GM03348 (cell line): Measurements from ENCODE around the gene CNGB1.
"Not testable (repeated sequence)": the region's sequence is repeated elsewhere in the genome, so short reads cannot be mapped to it uniquely, and the experiment has no call there.

ENCODE experiments used
- DNase-seq: peaks from one replicate; pipeline ENCODE4 v3.0.0; 2012; ENCODE audit warnings: low spot score

CNGB1 gene

DNA sequence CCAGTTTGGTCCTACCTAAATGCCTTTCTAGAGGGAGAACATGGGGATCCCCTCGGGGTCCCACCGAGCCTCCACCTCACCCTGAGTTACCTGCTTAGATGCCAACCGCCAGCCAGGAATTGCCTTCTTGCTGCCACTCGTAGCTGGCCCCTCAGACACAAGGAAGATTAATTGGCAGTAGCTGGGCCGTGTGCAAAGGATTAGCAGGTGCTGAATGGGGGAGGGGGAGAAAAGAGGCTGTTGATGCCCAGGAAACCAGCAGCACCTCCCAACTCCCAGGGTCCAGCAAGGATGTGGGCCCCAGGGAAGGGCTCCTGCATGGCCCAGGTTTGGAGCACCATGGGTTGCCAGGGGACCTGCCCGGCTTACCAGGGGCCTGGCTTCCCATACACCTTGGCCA is at the start of gene CNGB1:
TSS of gene CNGB1 (minus strand) at position 159 of the 400 bp plus-strand sequence. CDS start 3,842 bp downstream, outside the sequence.
- no peak for DNase-seq

DNA sequence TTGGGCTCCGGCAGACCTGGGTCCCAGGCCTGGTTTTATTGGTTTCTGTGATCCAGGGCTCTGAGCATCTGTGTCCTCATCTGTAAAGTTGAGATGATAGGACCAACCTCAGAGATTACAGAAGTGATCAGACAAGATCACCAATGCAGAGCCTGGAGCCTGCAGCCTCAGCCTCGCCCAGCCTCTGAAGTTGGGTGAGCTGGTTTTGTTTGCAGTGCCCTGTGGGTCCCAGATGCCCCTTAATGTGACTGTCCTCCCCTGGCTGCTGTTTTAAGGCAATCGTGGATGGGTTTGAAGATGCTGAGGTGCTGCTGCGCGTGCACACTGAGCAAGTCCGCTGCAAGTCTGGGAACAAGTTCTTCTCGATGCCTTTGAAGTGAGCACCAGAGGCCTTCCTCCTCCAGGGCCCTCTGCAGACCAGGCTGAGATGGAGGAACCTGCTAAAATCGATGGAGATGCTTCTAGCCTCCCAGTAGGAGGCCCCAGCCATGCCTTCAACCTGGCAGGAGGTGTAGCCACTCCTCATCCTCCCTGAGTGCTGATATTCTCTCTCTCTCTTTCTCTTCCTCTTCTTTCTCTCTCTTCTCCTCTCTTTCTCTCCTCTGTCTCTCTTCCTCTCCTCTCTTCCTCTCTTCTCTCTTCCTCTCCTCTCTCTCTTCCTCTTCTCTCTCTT is 49.1 kb upstream of the CNGB1 start:
- no peak for DNase-seq

- no peak for DNase-seq
Observed at GRCh38 chr16:58018803-58019202, 47.9 kb upstream of the CNGB1 start.

DNA sequence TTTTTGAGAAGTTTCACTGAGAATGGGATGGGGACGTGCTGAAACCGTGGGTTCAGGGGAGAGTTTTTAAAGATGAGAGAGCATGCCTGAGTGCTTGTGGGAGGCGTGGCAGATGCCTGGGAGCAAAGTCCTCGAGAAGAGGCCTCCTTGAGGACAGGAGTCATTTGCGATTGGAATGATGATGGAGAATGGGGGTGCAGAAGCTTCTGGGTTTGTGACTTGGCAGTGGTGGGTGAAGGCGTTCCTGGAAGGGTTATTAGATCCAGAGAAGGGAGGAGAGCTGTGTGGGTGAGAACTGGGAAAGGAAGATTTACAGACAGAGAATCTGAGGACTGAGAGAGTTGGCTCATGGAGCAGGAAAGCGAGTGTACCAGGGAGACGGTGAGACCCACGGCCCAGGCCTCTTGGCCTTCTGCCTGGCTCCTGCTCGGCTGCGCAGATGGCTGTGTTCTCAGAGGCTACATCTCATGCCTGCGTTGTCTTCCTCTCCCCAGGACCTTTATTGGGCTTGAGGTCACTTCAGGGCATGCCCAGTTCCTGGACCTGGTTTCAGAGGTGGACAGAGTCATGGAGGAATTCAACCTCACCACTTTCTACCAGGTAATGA is 46.0 kb upstream of the CNGB1 start:
- DNase-seq, result no peak

- DNase-seq, result no peak
Observed at GRCh38 chr16:58013201-58013956, 42.5 kb upstream of the CNGB1 start.

GRCh38 chr16:58012481-58012880 is 41.6 kb upstream of the CNGB1 start:
- DNase-seq, result no peak

GRCh38 chr16:58011652-58012051 is 40.7 kb upstream of the CNGB1 start:
- DNase-seq, result peak; percentile 56

GRCh38 chr16:58010886-58011285 is 40.0 kb upstream of the CNGB1 start:
- DNase-seq, result no peak

DNA sequence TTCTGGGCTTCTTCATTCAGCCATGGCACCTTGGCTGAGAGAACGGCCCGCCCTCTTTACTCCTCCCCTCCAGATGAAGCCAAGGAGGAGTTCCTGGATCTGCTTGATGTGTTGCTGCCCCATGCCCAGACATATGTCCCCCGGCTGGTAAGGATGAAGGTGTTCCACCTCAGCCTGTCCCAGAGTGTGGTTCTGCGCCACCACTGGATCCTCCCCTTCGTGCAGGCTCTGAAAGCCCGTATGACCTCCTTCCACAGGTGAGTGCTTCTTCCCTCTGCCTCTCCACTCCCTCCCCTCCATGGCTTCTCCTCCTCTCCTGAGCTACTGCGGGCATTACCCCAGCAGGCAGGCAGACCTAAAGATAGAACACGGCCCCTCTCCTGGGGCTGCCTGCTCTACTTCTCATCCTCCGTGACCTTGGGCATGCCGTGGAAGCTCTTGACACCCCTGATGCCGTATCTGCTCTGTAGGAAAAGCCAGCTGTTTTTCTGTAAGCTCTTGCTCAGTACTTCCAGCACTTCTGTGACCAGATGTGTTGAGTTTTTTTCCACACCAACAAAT is 39.0 kb upstream of the CNGB1 start:
- DNase-seq, result no peak

DNA sequence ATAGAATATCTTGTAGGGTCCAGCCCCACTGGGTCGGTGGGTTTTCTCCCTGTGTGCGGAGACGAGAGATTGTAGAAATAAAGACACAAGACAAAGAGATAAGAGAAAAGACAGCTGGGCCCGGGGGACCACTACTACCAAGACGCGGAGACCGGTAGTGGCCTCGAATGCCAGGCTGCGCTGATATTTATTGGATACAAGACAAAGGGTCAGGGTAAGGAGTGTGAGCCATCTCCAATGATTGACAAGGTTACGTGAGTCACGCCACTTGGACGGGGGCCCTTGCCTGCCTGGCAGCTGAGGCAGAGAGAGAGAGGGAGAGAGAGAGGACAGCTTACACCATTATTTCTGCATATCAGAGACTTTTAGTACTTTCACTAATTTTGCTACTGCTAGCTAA is 33.8 kb upstream of the CNGB1 start:
- not testable (repeated sequence) for DNase-seq

DNA sequence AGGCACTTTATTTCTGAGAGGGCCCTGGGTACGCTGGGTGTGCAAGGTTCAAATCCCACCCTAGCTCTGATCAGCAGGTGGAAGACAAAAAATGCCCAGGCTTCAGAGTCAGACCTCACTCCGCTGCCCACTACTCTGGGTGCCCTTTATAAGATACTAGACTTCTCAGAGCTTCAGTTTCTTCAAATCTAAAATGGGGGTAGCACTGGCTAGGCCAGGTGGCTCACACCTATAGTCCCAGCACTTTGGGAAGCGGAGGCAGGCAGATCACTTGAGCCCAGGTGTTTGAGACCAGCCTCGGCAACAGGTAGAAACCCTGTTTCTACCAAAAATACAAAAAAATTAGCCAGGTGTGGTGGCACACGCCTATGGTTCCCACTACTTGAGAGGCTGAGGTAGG is 32.0 kb upstream of the CNGB1 start:
- no peak for DNase-seq

DNA sequence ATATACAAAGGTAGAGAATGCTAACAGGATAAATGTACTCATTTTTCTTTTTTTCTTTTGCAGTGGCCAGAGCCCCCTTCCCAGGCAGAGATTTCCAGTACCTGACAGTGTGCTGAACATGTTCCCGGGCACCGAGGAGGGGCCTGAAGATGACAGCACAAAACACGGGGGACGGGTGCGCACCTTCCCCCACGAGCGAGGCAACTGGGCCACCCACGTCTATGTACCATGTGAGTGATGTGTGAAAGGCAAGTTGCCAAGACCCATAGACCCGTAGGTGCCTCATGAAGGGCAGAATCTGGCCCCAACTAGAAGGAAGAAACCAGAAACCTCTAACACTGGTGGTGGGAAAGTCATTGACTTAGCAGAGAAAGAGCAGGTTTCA is 31.5 kb upstream of the CNGB1 start:
- no peak for DNase-seq

DNA sequence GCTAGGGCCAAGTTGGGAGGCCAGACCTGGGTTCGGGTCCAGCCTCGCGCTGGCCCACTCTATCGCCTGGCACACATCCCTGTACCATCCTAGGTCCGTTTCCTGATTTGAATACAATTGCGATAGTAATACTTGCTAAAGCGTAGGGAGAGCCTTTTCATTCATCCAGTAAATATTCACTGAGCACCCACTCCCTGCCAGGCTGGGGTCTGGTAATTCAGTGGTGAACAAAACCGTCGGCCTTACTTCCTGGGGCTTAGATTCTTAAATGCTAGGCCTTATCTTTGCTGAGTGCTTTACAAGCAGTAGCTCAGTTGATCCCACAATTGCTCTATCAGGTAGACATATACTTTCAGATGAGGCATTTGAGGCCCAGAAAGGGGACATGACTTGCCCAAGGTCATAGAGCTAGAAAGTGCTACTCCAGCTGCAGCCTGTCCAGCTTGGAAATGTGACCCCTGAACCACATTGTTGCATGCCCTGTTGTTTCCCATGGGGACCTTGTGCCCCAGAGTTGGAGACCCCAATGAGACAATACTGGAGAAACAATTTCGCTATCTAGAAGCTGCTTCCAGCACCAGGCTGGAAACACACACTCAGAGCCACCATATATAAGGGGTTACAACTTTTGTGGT is 31.0 kb upstream of the CNGB1 start:
- no peak for DNase-seq

DNA sequence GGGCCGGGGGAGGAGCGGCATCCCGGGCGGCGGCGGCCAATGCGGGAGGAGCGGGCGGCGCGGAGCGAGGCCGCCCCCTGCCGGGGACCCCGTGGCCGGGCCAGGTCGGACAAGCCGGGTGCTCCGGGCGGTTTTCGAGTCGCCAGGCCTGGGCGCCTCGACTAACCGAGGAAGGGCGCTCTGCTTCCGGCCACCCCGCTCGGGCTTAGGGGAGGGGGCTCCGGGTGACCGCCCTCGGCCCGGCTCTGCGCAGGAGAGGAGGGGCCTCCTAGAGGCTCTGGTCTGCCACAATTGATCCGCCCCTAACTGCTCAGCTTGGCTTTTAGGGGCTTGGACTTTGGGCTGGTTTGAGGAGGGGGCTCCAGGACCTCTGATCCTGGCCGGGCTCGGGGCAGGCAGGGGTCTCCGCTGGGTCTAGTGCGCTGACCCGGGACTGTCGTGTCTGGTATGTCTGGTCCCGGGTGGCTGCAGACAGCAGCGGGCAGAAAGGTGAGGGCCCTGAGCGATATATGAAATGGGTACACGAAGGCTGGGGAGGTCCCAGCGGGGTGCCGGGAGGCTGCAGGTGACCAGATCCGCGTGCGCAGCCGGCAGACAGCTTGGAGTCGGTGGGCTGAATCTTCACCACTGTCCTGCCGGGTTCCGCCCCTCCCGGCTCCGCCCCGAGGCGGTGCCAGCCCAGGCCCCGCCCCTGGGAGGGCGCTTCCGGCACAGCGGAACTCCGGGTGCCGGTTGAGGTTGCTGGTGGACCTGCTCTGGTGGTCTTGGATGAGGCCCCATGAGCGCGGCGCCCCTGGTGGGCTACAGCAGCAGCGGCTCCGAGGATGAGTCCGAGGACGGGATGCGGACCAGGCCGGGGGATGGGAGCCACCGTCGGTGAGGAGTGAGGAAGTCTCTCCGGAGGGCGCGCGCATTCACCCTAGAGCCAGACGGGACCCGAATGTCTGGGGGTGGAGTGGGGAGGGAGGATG is 30.1 kb upstream of the CNGB1 start, which contains the start of gene USB1:
TSS of gene USB1 (plus strand) at position 702 of the 971 bp plus-strand sequence. CDS start at position 779, 77 bp downstream.
- peak; percentile 99 for DNase-seq

DNA sequence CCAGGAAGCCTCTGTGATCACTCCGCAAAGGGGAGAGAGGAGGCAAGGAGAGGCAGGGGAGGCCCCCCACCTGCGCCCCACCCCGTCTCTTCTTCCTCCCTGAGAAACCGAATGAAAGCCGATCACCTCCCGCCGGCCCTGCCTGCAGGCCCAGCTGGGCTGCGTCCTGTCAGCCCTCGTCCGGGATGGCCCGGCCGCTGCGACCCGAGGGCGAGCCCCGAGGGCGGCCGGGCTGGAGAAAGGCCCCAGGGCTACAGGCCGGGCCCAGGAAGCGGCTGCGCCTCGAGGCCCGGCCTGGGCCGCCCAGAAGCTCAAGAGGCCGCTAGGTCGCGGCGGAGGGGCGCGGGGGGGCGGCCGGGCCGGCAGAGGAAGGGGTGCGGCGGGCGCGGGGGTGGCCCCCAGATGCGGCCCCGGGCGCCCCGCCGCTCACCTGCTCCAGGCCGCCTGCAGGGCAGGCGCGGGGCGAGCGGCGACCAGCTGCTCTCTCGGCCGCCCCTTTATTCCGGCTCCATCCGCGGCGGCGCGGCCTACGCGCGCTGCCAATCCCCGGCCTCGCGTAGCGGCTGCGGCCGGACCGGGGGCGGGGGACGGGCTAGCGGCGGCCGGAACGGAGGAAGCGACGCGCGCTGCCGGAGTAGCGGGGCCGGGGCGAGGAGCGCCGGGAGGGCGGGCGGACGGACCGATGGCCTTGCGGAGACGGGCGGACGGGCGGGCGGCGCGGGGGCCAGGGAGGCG is 29.2 kb upstream of the CNGB1 start, which contains the start of gene ZNF319:
TSS of gene ZNF319 (minus strand) at position 702 of the 735 bp plus-strand sequence. CDS start 2,407 bp downstream, outside the sequence.
- peak; percentile 71 for DNase-seq

DNA sequence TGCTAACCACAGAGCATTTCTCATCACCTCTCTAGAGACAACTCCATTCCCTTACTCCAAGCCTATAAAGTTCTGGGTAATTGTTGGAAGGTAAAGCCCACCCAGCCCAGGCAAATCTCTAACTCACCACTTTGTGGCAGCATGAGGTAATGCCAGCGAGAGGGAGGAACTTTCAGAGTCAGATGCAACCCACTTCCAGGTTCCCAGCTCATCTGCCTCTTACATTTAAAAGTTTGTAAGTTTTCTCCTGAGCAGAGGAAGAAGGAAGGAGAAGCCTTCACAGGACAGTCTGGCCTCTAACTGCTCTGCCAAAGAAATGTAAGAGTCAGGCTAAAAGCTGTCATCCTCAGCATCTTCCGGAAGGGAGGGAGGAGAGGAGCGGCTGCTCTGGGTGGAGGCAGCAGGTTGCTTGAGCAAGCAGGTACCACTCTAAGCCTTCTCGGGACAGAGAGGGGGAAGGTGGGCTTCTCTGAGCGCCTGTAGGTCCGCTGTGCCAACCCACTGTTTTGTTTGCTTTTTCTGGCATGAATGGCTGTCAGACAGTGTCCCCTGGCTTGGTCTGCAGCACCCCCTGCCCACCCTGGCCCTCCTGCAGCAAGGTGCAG is 28.5 kb upstream of the CNGB1 start:
- DNase-seq, result peak; percentile 40

DNA sequence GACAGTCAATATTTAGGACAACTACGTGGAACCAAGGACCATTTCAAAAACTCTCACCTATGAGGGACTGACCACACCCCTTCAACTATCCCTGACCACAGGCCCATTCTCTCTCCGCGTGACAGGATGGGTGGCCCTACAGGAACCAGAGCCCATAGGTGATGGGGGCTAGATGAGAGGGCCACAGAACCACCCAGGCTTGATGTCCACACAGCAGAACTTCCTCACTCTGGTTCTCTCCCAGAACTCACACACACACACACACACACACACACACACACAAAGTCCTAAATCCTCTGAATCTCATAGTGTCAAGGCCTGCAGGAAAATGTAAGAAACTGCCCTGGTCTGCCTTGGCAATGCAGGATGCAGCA is 28.1 kb upstream of the CNGB1 start:
- no peak for DNase-seq

- DNase-seq, result no peak
Observed at GRCh38 chr16:57998486-57998885, 27.6 kb upstream of the CNGB1 start.

DNA sequence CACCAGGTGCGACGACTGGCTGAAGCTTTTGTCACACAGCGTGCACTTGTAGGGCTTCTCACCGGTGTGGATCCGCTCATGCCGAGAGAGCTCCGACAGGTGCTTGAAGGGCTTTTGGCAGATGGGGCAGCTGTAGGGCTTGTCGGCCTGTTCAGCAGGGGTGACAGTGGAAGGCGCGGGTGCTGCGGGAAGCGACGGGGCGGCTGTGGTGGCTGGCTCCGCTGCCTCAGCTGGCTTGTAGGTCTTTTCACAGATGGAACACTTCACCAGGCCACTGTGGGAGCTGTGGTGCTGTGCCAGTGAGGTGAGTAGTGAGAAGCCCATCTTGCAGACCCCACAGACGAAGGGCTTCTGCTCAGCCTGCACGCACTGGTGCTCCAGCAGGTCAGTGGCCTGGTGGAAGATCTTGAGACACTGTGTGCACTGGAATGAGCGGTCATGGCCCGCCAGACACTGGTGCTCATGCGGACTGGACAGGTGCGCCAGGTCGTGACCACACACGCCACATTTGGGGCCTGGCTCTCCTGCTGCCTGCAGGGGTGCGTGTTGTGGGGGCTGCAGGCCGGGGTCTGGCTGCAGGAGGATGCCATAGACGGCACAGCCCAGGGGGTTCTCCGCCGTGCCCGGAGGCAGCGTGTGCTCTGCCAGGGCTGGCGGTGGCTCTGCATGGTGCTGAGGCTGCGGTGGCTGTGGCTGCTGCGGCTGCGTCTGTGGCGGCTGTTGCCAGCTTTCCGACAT is 26.8 kb upstream of the CNGB1 start:
- DNase-seq, result no peak
